BE2C (cell line): ENCODE data around the gene G6PD.

Source experiments
- DNase-seq: peaks from one replicate; pipeline ENCODE4 v3.0.0-alpha.2; 2020
- H3K27me3 ChIP-seq: fragments of 250-450 bp; sonication (Bioruptor Pico); 2 replicates; pipeline ENCODE4 v1.5.1; 2020; ENCODE audit warnings: mild to moderate bottlenecking
- H3K36me3 ChIP-seq: fragments of 250-450 bp; sonication (Bioruptor Pico); 2 replicates; pipeline ENCODE4 v1.5.1; 2020; ENCODE audit warnings: mild to moderate bottlenecking
- H3K4me1 ChIP-seq: fragments of 250-450 bp; sonication (Bioruptor Pico); 2 replicates; pipeline ENCODE4 v1.5.1; 2020
- H3K4me3 ChIP-seq: 2 replicates; pipeline ENCODE4 v1.5.1; 2011; ENCODE audit warnings: low read depth, low read length
- H3K9me3 ChIP-seq: fragments of 250-450 bp; sonication (Bioruptor Pico); 2 replicates; pipeline ENCODE4 v1.5.1; 2020
- CTCF ChIP-seq: IDR thresholded peaks from 2 replicates; pipeline ENCODE4 v1.5.1; 2012; ENCODE audit warnings: mild to moderate bottlenecking, low read depth, low read length

Gene G6PD

GRCh38 chrX:154490021-154490413, 56.6 kb downstream of the G6PD start:
- DNase-seq = peak; percentile 31
- peaks cover 3% of the 10 kb centered on the region for H3K36me3 ChIP-seq

GRCh38 chrX:154489182-154489581, 57.5 kb downstream of the G6PD start:
- H3K9me3 ChIP-seq = no peaks in the 10 kb centered on the region
- no peaks in the 10 kb centered on the region for H3K4me1 ChIP-seq
- TF ChIP-seq CTCF = no peak
- H3K4me3 ChIP-seq = no peak overlapping the region
- DNase-seq = no peak
- no peaks in the 10 kb centered on the region for H3K27me3 ChIP-seq
- H3K36me3 ChIP-seq = peaks cover 11% of the 10 kb centered on the region

More at GRCh38 chrX:154490021-154490413, 56.6 kb downstream of the G6PD start:
- no peaks in the 10 kb centered on the region for H3K27me3 ChIP-seq
- no peaks in the 10 kb centered on the region for H3K9me3 ChIP-seq
- H3K4me3 ChIP-seq = peak overlapping the region; percentile 54
- no peak for TF ChIP-seq CTCF
- no peaks in the 10 kb centered on the region for H3K4me1 ChIP-seq

GRCh38 chrX:154488336-154489075, 58.1 kb downstream of the G6PD start:
- H3K9me3 ChIP-seq = no peaks in the 10 kb centered on the region
- no peaks in the 10 kb centered on the region for H3K4me1 ChIP-seq
- TF ChIP-seq CTCF = no peak
- no peaks in the 10 kb centered on the region for H3K27me3 ChIP-seq
- no peak overlapping the region for H3K4me3 ChIP-seq
- H3K36me3 ChIP-seq = peaks cover 13% of the 10 kb centered on the region
- no peak for DNase-seq

- Histone ChIP-seq H3K36me3 (peaks cover 13% of the 10 kb centered on the region), H3K9me3 (no peaks in the 10 kb centered on the region), H3K4me3 (no peak overlapping the region), H3K27me3 (no peaks in the 10 kb centered on the region), H3K4me1 (no peaks in the 10 kb centered on the region)
- DNase-seq = no peak
- TF ChIP-seq CTCF = no peak
Measured at GRCh38 chrX:154487518-154488290, 58.9 kb downstream of the G6PD start.

DNA sequence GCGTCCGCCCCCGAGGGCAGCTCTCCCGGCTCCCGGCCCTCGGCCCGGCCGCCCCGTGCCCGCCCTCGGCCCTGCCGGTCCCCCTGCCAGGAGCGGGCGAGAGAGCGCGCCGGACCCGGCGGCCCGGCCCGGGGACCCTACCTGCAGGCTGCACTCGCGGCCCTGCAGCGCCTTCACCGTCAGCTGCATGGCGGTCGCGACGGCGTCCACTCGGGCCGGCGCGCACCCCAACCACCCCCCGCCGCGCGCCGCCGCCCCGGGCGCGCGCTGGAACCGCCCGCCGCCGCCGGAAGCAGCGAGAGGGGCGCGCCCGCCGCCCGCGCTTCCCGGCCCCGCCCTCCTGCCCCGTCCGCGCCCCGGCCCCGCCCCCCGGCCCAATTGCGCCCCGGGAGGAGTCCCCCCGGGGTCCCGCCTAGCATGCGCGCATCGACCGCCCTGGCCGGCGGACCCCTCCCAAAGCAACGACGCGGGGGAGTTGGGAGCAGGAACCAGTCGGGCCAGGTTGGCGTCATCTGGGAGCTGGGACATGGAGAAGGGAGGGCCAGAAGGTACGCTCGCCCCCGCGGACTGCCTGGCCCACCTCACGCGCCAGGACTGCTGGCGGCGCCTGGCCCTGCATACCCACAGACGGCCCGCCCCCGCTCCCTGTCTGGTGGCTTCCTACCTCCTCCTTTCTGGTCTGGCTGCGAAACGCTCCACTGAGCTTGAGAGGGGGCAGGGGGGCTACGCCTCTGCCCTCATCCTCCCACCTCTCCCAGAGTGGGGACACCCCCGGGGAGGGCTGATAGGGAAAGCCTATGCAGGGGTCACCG, 60.0 kb downstream of the G6PD start, which contains the start of gene UBL4A:
Gene UBL4A (minus strand): TSS at position 220 of the 812 bp plus-strand sequence. CDS start 31 bp downstream, at position 189.
- TF ChIP-seq CTCF = no peak
- no peaks in the 10 kb centered on the region for H3K27me3 ChIP-seq
- peak; percentile 69 for DNase-seq
- no peaks in the 10 kb centered on the region for H3K9me3 ChIP-seq
- H3K36me3 ChIP-seq = peaks cover 13% of the 10 kb centered on the region
- no peaks in the 10 kb centered on the region for H3K4me1 ChIP-seq
- peak within 1 kb of the TSS; percentile 63 for H3K4me3 ChIP-seq
